Ishikawa (cell line): Measurements from ENCODE around the gene DYNLRB1.

Experiments used
- CREB1 ChIP-seq: IDR thresholded peaks from 2 replicates; pipeline ENCODE4 v1.6.1; 2012; ENCODE audit warnings: low read depth
- EGR1 ChIP-seq: IDR thresholded peaks from 2 replicates; pipeline ENCODE4 v1.6.1; 2012
- EP300 ChIP-seq: IDR thresholded peaks from 2 replicates; pipeline ENCODE4 v1.6.1; 2012; ENCODE audit warnings: borderline replicate concordance
- NFIC ChIP-seq: IDR thresholded peaks from 2 replicates; pipeline ENCODE4 v1.6.1; 2012
- RAD21 ChIP-seq: IDR thresholded peaks from 2 replicates; pipeline ENCODE4 v1.6.1; 2012; ENCODE audit warnings: low read depth
- TCF12 ChIP-seq: IDR thresholded peaks from 2 replicates; pipeline ENCODE4 v1.6.1; 2012; ENCODE audit warnings: low read depth
- TEAD4 ChIP-seq: IDR thresholded peaks from 2 replicates; pipeline ENCODE4 v1.6.1; 2012
- YY1 ChIP-seq: IDR thresholded peaks from 2 replicates; pipeline ENCODE4 v1.6.1; 2012; ENCODE audit warnings: low read depth
- TF ChIP-seq, protein P1 (sequence below): IDR thresholded peaks from 2 replicates; pipeline ENCODE4 v1.6.1; 2012; ENCODE audit warnings: low read depth, mild to moderate bottlenecking
- TF ChIP-seq, protein P2 (sequence below): IDR thresholded peaks from 2 replicates; pipeline ENCODE4 v1.6.1; 2012

DNA sequence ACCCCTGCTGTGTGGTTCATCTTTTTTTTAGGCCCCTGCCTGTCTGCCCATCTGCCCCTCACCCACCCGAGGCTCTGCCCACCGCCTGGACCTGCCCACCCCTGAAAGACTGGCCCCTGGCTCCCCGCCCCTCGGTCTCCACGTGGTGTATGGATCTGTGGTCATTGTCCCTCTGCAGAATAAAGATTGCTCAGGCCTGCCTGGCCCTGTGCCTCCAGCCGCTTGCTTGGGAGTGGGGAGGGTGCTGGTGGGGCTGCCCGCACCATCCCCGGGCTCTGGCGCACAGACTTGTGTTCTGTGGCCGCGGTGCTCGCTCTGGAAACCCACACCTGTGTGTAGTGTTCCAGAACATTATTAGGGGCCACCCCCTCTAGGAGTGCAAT is 43.9 kb downstream of the DYNLRB1 start:
- TF ChIP-seq, protein P1, sequence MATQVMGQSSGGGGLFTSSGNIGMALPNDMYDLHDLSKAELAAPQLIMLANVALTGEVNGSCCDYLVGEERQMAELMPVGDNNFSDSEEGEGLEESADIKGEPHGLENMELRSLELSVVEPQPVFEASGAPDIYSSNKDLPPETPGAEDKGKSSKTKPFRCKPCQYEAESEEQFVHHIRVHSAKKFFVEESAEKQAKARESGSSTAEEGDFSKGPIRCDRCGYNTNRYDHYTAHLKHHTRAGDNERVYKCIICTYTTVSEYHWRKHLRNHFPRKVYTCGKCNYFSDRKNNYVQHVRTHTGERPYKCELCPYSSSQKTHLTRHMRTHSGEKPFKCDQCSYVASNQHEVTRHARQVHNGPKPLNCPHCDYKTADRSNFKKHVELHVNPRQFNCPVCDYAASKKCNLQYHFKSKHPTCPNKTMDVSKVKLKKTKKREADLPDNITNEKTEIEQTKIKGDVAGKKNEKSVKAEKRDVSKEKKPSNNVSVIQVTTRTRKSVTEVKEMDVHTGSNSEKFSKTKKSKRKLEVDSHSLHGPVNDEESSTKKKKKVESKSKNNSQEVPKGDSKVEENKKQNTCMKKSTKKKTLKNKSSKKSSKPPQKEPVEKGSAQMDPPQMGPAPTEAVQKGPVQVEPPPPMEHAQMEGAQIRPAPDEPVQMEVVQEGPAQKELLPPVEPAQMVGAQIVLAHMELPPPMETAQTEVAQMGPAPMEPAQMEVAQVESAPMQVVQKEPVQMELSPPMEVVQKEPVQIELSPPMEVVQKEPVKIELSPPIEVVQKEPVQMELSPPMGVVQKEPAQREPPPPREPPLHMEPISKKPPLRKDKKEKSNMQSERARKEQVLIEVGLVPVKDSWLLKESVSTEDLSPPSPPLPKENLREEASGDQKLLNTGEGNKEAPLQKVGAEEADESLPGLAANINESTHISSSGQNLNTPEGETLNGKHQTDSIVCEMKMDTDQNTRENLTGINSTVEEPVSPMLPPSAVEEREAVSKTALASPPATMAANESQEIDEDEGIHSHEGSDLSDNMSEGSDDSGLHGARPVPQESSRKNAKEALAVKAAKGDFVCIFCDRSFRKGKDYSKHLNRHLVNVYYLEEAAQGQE: no peak
- TF ChIP-seq EP300 (no peak), TCF12 (no peak), RAD21 (no peak), YY1 (no peak), EGR1 (no peak), CREB1 (no peak), NFIC (no peak), TEAD4 (no peak)
- TF ChIP-seq, protein P2, sequence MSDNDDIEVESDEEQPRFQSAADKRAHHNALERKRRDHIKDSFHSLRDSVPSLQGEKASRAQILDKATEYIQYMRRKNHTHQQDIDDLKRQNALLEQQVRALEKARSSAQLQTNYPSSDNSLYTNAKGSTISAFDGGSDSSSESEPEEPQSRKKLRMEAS: no peak
